ENCODE measurements around the gene ERC1.

The ERC1 gene

DNA sequence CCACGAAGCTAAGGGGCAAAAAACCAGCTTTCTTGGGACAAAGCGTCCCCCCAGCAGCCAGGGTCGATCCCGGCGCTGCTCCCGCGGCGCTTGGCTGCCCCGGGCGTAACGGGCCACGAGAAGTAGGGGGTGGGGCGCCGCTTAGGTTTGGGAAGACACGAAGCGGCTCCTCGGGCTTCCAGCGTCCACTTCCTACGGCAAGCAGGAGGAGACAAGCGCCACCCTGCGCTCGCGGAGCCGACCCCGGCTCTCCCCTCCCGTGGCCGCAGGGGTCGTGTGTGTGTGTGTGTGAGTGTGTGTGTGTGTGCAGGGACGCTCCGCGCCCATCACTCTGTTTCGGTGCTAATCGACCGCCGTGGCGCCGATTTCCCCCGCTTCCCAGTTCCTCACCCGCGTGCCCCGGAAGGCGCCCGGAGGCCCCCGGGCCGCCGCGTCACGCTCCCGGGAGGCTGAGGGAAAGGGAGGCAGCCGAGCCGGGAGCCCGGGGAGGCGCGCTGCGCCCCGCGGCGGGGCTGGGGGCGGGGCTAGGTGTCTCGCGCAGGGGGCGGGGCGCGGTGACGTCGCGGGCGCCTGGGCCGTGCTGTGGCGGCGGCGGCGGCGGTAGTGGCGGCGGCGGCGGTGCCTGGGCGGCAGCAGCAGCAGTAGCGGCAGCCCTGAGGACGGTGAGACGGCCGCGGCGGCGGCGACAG, at the start of gene ERC1:
Gene ERC1 (plus strand): TSS at position 563 of the 689 bp plus-strand sequence. CDS start 36,681 bp downstream, outside the sequence.
- peak within 1 kb of the TSS; percentile 81 for H3K4me3 ChIP-seq (ENCODE audit: low read depth, low read length)
- DNase-seq (ENCODE audit: low read depth): peak; percentile 71

DNA sequence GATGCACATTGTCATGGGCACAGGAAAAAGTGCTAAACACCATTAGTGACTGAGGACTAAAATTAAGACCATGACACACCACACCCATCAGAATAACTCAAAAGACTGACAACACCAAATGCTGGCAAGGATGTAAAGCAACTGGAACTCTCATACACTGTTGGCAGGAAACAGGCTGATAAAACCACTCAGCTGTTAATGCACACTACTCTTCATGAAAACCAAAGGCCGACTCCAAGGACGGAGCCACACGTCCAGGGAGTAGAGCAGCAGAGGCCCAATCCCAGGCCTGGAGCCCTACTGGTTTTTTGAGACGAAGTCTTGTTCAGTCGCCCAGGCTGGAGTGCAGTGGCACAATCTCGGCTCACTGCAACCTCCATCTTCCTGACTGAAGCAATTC, 48.0 kb upstream of the ERC1 start:
- H3K4me3 ChIP-seq (ENCODE audit: low read depth, low read length): no peak overlapping the region
- DNase-seq (ENCODE audit: low read depth): peak; percentile 15

DNA sequence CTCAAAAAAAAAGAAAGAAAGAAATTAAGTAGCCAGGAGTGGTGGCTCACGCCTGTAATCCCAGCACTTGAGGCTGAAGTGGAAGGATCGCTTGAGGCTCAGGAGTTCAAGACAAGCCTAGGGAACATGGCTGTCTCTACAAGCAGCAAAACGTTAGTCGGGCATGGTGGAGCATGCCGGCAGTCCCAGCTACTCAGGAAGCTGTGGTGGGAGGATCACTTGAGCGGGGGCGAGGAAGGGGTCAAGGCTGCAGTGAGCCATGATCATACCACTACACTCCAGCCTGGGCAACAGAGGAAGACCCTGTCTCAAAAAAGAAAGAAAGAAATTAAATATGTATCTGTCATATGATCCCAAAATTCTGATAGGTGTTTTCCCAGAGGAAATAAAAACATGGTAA, 46.8 kb upstream of the ERC1 start:
- H3K4me3 ChIP-seq (ENCODE audit: low read depth, low read length): no peak overlapping the region
- DNase-seq (ENCODE audit: low read depth): no peak

DNA sequence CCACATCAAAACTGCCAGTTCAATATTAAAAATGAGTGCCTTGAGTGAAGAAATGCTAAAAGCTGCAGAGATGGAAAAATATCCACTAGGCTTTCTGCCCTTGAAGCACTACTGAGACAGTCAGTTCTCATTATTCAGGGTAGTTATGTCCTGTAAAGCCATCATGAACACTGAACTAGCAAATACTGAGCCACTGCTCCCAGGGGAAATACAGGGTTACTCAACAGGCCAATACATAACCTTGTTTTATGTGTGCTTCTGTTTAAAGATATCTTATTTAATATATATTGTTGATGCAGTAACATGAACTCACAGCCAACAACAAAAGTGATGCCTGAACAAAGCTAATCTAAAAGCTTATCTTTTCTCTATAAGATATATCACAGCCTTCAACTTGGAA, 44.8 kb upstream of the ERC1 start:
- H3K4me3 ChIP-seq (ENCODE audit: low read depth, low read length): no peak overlapping the region
- no peak for DNase-seq (ENCODE audit: low read depth)

DNA sequence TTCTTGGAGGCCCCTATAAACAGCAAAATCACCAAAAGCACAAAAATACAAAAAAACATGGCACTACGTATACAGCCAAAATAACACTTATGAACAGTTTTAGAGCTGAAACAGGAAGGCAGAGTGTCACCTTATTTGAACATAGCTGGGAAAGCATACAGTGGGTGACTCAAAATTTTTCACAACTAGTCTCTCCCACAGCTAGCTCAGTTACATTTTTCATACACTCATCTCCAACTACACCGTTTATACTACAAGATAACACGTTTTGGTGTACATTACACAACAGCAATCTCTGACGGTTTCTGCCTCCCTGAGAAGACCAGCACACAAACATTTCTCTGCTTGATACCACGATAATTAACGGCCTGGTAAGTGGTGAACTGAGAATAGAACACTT, 44.4 kb upstream of the ERC1 start:
- no peak for DNase-seq (ENCODE audit: low read depth)
- no peak overlapping the region for H3K4me3 ChIP-seq (ENCODE audit: low read depth, low read length)

DNA sequence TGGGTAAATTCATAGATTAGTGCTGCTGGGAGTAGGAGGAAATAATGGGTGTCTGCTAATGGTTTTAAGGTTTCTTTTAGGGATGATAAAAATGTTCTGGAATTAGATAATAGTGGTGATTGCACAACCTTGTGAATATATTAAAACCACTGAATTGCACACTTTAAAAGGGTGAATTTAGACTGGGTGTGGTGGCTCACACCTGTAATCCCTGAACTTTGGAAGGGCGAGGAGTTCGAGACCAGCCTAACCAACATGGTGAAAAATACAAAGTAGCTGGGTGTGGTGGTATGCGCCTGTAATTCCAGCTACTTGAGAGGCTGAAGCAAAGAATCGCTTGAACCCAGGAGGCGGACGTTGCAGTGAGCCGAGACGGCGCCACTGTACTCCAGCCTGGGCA, 42.8 kb upstream of the ERC1 start:
- no peak for DNase-seq (ENCODE audit: low read depth)
- H3K4me3 ChIP-seq (ENCODE audit: low read depth, low read length): peak overlapping the region; percentile 89

DNA sequence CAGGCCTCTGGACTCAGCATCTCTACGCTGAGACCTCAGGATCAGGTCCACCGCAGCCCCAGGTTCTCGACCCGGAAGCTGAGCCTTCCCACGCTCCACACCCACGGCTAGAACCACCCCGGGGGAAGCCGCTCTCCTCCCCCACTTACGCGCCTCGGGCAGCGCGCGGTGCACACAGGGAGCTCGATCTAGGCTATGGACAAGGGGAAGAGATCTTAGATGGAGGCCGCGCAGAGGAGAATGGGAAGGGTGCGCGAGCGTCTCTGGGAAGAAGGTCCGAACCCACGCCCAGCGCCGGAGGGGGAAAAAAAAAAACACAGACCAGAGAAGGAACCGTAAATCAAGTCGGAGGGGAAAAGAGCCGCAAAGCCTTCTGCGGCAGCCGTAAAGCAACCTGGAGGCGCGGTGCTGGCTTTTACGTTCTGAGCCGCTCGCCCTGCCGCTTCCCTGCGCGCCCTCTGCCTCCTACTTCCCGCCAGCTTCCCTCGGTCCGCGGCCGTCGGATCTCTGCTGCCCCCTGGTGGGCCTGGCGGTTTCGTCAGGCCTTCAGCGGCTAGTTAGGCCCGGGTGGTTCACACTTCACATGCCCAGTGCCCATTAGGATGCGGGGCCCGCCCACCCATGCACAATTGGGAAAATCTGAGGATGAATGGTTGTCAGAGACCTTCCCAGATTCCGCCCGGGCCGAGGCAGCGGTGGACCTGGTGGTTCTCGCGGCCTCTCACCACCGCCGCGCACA, 41.4 kb upstream of the ERC1 start, which contains the start of gene RAD52:
Gene RAD52 (minus strand): TSS at position 242 of the 739 bp plus-strand sequence. CDS start 16,636 bp downstream, outside the sequence.
- peak within 1 kb of the TSS; percentile 89 for H3K4me3 ChIP-seq (ENCODE audit: low read depth, low read length)

DNA sequence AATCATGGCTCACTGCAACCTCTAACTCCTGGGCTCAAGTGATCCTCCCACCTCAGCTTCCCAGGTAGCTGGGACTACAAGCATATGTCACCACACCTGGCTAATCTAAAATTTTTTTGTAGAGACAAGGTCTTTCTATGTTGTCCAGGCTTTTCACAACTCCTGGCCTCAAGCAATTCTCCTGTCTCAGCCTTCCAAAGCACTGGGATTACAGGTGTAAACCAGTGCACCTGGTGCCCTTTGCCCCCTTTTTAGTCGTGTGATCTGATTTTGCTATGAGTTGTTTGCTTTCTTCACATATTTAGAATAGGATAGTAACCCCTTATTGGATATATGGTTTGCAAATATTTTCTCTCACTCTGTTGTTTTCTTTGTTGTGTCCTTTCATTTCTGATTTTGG, 39.8 kb upstream of the ERC1 start:
- no peak for DNase-seq (ENCODE audit: low read depth)
- no peak overlapping the region for H3K4me3 ChIP-seq (ENCODE audit: low read depth, low read length)

More for the DNA sequence above, 41.4 kb upstream of the ERC1 start, which contains the start of gene RAD52:
- DNase-seq (ENCODE audit: low read depth): peak; percentile 97

DNA sequence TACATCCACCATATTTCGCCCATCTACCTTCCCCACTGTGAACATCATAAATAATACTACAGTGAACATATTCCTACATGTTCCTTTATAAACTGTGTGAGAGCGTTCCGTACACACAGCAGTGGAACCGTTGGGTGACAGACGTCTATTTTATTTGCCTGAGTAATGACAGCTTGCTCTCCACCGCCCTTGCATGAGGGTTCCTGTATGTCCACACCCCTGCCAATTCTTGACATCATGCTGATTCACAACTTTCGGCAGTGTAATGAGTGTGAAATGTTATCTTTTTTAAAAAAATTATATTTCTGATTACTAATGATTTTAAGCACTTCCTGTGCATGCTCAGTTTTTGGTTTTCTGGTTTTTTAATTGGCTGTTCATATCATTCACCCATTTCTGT, 37.2 kb upstream of the ERC1 start:
- no peak overlapping the region for H3K4me3 ChIP-seq (ENCODE audit: low read depth, low read length)
- DNase-seq (ENCODE audit: low read depth): peak; percentile 4

DNA sequence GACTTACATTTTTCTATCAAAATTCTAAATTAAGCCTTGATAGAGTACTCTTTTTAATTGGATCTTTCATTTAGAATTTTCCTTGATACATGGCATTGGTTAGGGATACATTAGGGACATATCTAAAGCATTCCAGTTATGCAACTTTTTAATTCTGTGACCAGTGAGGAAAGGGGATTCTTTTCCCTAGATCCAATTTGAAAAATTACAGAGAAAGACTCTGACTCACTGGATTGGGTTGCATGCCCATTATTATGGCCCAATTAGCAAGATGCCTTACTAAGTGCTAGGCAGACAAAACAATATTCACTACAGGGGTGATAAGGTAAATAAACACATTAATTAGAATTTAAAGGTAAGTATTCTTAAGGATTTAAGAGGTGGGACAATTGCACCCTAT, 36.3 kb upstream of the ERC1 start:
- H3K4me3 ChIP-seq (ENCODE audit: low read depth, low read length): no peak overlapping the region
- no peak for DNase-seq (ENCODE audit: low read depth)

DNA sequence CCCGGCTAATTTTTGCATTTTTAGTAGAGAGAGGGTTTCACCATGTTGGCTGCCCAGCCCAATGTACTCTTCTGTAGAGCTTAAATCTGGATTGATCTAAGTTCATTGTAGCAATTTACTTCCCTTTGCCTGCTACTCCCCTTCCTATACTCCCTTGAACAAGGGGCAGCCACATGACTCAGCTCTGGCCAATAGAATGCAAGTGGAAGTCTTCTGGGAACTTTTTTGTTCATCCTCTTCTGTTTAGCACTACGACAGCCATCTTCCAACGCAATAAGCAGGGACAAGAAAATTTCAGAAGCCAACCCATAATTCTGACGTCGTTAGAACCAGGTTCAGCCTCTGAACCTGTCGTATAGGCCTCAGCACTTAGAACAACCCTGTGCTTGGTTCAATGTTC, 35.1 kb upstream of the ERC1 start:
- DNase-seq (ENCODE audit: low read depth): no peak

DNA sequence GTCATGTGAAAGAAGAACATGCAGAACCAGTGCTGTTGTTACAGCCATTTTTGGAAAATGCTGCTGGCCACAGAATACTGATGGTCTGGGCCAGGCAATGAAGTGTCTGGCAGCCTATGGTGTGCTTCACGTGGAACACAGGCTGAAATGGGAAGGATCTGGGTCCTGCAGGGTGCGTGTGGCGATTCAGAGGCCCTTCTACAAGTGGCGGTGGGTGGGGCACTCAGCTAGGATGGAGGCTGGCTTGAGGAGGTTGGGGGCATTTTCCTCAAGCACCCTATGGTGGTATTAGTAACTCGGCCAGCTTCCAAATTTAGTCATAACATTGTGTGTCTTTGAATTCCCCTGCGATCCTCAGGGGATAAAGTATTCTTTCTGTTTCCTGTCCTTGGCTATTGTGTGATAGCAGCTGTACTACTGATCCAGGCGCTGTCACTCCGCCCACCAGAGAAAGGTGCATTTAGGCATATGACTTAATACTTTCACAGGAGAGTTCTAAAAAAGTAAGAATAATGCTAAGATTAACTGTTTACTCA, 32.4 kb upstream of the ERC1 start:
- H3K4me3 ChIP-seq (ENCODE audit: low read depth, low read length): no peak overlapping the region
- DNase-seq (ENCODE audit: low read depth): no peak

More for the DNA sequence above, 35.1 kb upstream of the ERC1 start:
- no peak overlapping the region for H3K4me3 ChIP-seq (ENCODE audit: low read depth, low read length)

DNA sequence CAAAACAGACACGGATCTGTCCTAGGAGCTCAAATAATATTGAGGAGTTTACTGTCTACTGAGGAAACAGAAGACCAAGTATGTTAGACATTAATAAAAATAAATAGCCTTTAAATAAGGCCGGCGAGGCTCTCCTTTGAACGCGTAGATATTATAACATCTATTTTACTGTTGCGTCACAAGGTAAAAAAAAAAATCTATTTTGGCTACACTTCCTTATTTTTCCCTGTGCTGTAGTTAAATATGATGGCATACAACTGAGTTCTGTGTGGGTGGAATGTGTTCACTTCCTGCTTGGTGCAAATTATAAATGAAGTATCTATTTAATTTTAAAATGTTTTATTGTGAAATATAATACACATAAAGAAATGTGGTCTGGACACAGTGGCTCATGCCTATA, 24.3 kb upstream of the ERC1 start:
- no peak for DNase-seq (ENCODE audit: low read depth)
- H3K4me3 ChIP-seq (ENCODE audit: low read depth, low read length): no peak overlapping the region

DNA sequence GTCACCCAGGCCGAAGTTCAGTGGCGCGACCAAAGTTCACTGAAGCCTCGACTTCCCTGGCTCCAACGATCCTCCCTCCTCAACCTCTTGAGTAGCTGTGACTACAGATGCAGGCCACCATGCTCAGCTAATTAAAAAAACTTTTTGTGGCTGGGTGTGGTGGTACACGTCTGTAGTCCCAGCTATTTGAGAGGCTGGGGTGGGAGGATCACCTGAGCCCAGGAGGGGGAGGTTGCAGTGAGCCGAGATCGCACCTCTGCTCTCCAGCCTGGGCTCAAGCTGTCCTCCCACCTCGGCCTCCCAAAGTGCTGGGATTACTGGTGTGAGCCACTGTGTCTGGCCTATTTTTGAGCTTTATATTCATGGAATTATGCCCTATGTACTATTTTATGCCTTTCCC, 23.4 kb upstream of the ERC1 start:
- H3K4me3 ChIP-seq (ENCODE audit: low read depth, low read length): no peak overlapping the region
- no peak for DNase-seq (ENCODE audit: low read depth)

DNA sequence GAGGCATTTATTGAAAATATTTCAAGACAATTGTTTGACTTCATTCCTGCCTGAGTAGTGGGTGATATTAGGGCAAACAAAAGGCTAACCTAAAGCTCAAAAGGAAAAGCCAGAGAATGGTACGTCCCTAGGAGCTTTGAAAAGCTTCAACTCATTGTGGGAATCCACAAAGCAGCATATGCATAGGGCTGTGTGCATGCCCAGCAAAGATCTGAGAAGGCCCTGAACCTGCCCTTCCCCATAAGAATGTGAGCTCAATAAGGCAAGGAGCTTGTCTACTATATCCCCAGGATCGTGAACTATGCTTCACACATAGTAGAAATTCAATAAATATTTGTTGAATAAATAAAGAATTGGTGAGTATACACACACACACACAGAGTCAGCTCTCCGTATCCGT, 22.5 kb upstream of the ERC1 start:
- no peak for DNase-seq (ENCODE audit: low read depth)
- no peak overlapping the region for H3K4me3 ChIP-seq (ENCODE audit: low read depth, low read length)

DNA sequence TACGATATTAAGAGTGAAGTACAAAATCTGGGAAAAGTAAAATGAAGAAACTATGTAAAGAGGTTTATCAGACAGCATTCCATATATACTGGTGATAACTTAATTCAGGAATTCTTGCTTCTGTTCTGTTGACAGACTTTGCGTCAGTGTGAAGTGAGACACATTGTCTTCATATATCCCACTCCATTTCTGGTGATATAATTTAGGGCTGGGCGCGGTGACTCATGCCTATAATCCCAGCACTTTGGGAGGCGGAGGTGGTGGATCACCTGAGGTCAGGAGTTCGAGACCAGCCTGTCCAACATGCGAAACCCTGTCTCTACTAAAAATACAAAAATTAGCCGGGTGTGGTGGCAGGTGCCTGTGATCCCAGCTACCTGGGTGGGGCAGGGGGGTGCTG, 21.2 kb upstream of the ERC1 start:
- DNase-seq (ENCODE audit: low read depth): no peak
- no peak overlapping the region for H3K4me3 ChIP-seq (ENCODE audit: low read depth, low read length)

DNA sequence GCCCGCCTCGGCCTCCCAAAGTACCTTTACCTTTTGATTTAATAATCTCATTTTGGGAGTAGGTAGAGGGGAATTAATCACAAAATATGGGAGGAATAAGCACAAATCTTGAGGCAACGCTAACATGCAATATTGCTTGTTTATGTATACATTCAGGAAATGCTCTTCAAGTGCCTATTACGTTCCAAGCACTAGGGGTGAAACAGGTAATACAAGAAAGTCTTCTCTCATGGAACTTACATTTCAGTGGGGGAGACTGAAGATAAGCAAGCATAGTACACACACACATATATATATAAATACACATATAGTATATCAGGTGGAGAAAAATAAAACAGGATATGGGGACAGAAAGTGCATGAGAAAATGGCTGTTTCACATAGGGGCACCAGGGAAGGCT, 19.0 kb upstream of the ERC1 start:
- no peak overlapping the region for H3K4me3 ChIP-seq (ENCODE audit: low read depth, low read length)
- no peak for DNase-seq (ENCODE audit: low read depth)

DNA sequence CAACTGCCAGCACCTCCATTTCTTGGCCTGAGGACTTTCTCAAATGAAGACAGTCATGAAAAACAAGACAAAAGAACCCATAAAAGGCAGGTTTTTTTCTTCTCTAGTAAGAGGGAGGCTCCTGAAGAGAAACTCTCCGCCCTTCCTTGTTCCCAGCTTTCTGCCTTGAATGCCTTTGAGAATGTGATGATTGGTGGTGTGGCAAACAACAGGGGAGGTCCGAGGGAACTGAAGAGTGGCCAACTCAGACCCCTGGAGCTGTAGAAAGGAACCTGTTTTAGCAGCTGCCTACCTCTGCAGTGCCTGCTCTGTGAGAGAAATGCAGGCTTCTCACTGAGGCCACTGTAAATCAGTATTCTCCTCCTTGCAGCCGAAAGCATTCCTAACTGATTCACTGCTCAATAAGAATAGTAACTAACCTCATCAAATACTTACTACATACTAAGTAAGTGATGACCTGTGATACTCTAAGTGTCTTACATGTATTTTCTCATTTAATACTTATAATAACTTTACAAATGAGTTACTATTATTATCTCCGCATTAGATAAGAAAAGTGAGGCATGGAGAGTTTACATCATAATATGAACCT, 16.7 kb upstream of the ERC1 start:
- H3K4me3 ChIP-seq (ENCODE audit: low read depth, low read length): no peak overlapping the region

DNA sequence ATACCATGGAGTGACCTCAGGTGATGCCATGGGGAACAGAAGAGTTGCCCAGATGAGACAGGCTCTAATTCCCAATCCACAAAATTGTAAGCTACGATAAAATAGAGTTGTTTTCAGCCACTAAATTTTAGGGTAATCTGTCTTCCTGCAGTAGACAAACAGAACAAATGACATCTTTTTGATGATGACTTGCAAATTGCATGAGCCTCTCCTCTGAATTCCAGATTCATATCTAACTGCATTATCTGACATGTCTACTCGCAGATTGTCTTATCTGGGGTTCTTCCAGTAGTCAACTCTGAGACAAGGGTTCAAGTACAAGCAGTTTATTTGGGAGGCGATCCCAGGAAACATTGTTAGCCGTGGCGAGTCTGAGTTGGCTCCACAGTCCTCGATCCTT, 14.4 kb upstream of the ERC1 start:
- H3K4me3 ChIP-seq (ENCODE audit: low read depth, low read length): no peak overlapping the region
- no peak for DNase-seq (ENCODE audit: low read depth)

More for the DNA sequence above, 16.7 kb upstream of the ERC1 start:
- no peak for DNase-seq (ENCODE audit: low read depth)

DNA sequence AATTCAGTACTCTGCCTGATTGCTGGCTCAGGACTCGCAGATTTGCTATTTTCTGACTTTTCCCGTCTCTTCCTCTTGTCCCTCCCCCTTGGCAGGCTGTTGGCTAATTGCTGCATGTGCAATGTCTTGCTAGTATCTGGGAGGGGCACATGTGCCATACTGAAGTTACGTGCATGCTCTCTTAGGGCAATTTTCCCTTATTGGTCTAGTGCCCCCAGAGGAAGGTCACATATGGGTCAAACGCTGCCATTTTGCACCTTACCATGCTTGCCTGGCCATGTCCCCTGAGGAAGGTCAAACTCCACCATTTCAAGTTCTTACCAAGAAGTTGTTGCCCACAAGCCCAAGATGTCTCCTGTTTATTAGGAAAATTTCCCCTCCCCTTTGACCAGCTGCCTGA, 13.9 kb upstream of the ERC1 start:
- no peak for DNase-seq (ENCODE audit: low read depth)

More for the DNA sequence above, 13.9 kb upstream of the ERC1 start:
- H3K4me3 ChIP-seq (ENCODE audit: low read depth, low read length): no peak overlapping the region

All from skeletal muscle cell (primary cell).